ENCODE measurements around the gene DNAJC15.

DNA sequence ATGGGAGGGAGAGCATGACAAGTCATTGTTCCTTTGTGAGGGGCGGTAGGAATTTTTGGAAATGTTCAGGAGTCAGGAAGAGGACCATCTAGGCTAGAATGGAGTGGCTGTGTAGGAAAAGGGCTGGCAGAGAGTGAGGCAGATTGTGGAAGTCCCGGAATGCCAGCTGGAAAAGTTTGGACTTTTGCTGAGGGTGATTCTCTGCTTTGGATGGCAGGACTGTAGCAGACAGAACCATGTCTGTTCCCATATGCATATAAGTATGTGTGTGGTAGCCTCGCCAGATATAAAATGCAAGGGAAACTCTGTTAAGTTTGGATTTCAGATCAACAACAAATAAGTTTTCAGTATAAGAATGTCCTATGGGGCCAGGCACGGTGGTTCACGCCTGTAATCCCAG, 112.1 kb downstream of the DNAJC15 start:
- TF ChIP-seq CTCF (conservative IDR thresholded peaks at IDR 0.05; ENCODE audit: low read depth, low read length) (no peak), MAFK (IDR thresholded peaks at IDR 0.05; ENCODE audit: low read depth, low read length) (no peak), NFE2L2 (IDR thresholded peaks at IDR 0.05; ENCODE audit: low read depth, low read length) (no peak), POLR2A (IDR thresholded peaks at IDR 0.05; ENCODE audit: low read depth, low read length) (no peak), ELK1 (IDR thresholded peaks at IDR 0.05; ENCODE audit: borderline replicate concordance, low read depth, low read length) (no peak), RFX5 (IDR thresholded peaks at IDR 0.05; ENCODE audit: low read depth, low read length) (no peak), CEBPB (IDR thresholded peaks at IDR 0.05; ENCODE audit: low read depth, low read length) (no peak), SMC3 (IDR thresholded peaks at IDR 0.05; ENCODE audit: low read depth, low read length) (no peak), CHD1 (IDR thresholded peaks at IDR 0.05; ENCODE audit: low read depth, low read length) (no peak), MXI1 (IDR thresholded peaks at IDR 0.05; ENCODE audit: borderline replicate concordance, low read depth, low read length) (no peak), RAD21 (IDR thresholded peaks at IDR 0.05; ENCODE audit: low read length) (no peak), BHLHE40 (IDR thresholded peaks at IDR 0.05; ENCODE audit: low read depth, low read length) (no peak)
